ENCODE results near the gene GALNT18. TPM values are rescaled to one million over a fixed set of nuclear protein-coding genes. Genes with fewer than 3 reads are reported as not detected.

GALNT18 gene
- total RNA-seq, 4 donors from 2014 or later: 3.5 to 31.4 (median 11.1) TPM

GRCh38 chr11:11459578-11459977 lies 162.2 kb downstream of the GALNT18 start:
- Histone ChIP-seq H3K9me3 (no peaks in the 10 kb centered on the region), H3K36me3 (no peaks in the 10 kb centered on the region), H3K4me1 (peaks cover 0 to 4% (median 0%) of the 10 kb centered on the region in 4 donors), H3K27ac (no peak overlapping the region), H3K27me3 (no peaks in the 10 kb centered on the region), H3K4me3 (no peak overlapping the region)
- DNase-seq: no peak
- no peak for TF ChIP-seq POLR2A (IDR thresholded peaks at IDR 0.05)
- TF ChIP-seq CTCF (IDR thresholded peaks at IDR 0.05): no peak

GRCh38 chr11:11458485-11458884 lies 163.3 kb downstream of the GALNT18 start:
- Histone ChIP-seq H3K9me3 (no peaks in the 10 kb centered on the region), H3K4me1 (peaks cover 0 to 4% (median 0%) of the 10 kb centered on the region in 4 donors), H3K4me3 (no peak overlapping the region), H3K36me3 (no peaks in the 10 kb centered on the region), H3K27ac (no peak overlapping the region), H3K27me3 (no peaks in the 10 kb centered on the region)
- DNase-seq: no peak
- TF ChIP-seq POLR2A (IDR thresholded peaks at IDR 0.05) (no peak), CTCF (IDR thresholded peaks at IDR 0.05) (no peak)

- H3K4me1 ChIP-seq: peaks cover 0 to 4% (median 0%) of the 10 kb centered on the region in 4 donors
- no peaks in the 10 kb centered on the region for H3K27me3 ChIP-seq
- H3K9me3 ChIP-seq: no peaks in the 10 kb centered on the region
- TF ChIP-seq CTCF (IDR thresholded peaks at IDR 0.05): no peak
- TF ChIP-seq POLR2A (IDR thresholded peaks at IDR 0.05): no peak
- H3K36me3 ChIP-seq: no peaks in the 10 kb centered on the region
- no peak for DNase-seq
- no peak overlapping the region for H3K27ac ChIP-seq
- H3K4me3 ChIP-seq: no peak overlapping the region
These were observed 163.8 kb downstream of the GALNT18 start for GRCh38 chr11:11458001-11458400.

GRCh38 chr11:11456866-11457265 lies 164.9 kb downstream of the GALNT18 start:
- no peak overlapping the region for H3K4me3 ChIP-seq
- no peak overlapping the region for H3K27ac ChIP-seq
- no peaks in the 10 kb centered on the region for H3K27me3 ChIP-seq
- no peaks in the 10 kb centered on the region for H3K9me3 ChIP-seq
- peaks cover 0 to 2% (median 0%) of the 10 kb centered on the region in 4 donors for H3K4me1 ChIP-seq
- no peaks in the 10 kb centered on the region for H3K36me3 ChIP-seq
- TF ChIP-seq POLR2A (IDR thresholded peaks at IDR 0.05): no peak
- TF ChIP-seq CTCF (IDR thresholded peaks at IDR 0.05): no peak
- DNase-seq: no peak

GRCh38 chr11:11454671-11455223 lies 167.1 kb downstream of the GALNT18 start:
- no peaks in the 10 kb centered on the region for H3K4me1 ChIP-seq
- peak in 1 of 3 donors; percentile 4 for DNase-seq
- no peaks in the 10 kb centered on the region for H3K36me3 ChIP-seq
- no peak overlapping the region for H3K27ac ChIP-seq
- no peak overlapping the region for H3K4me3 ChIP-seq
- TF ChIP-seq CTCF (IDR thresholded peaks at IDR 0.05): no peak
- no peak for TF ChIP-seq POLR2A (IDR thresholded peaks at IDR 0.05)
- H3K27me3 ChIP-seq: no peaks in the 10 kb centered on the region
- H3K9me3 ChIP-seq: no peaks in the 10 kb centered on the region
